Astrocyte (in vitro differentiated cells and primary cell): ENCODE results near the gene SLA2. TPM values are rescaled to one million over a fixed set of nuclear protein-coding genes. Genes with fewer than 3 reads are reported as not detected.

ENCODE experiments used
- DNase-seq: peaks from one replicate; pipeline ENCODE4 v3.0.0-alpha.2; 2010; ENCODE audit warnings: low read depth
- FAIRE-seq: peaks from 2 replicates; lab custom pipeline; 2011; peaks lifted over from hg19 to GRCh38; lab: Jason Lieb, UNC
- H2AFZ ChIP-seq: 2 replicates; pipeline ENCODE4 v1.6.0; 2012; ENCODE audit warnings: low read depth, low read length, inconsistent platforms
- H3K27ac ChIP-seq: 2 replicates; pipeline ENCODE4 v1.5.1; 2011; ENCODE audit warnings: low read depth, low read length, inconsistent platforms
- H3K27me3 ChIP-seq: 2 replicates; pipeline ENCODE4 v1.6.0; 2011; ENCODE audit warnings: low read length, inconsistent platforms; ENCODE audit not compliant: insufficient read depth
- H3K36me3 ChIP-seq: 2 replicates; pipeline ENCODE4 v1.5.1; 2011; ENCODE audit warnings: low read length, inconsistent platforms; ENCODE audit not compliant: insufficient read depth
- H3K4me1 ChIP-seq: 2 replicates; pipeline ENCODE4 v1.5.1; 2011; ENCODE audit warnings: low read length, inconsistent platforms; ENCODE audit not compliant: insufficient read depth
- H3K4me2 ChIP-seq: 2 replicates; pipeline ENCODE4 v1.6.0; 2012; ENCODE audit warnings: low read length, inconsistent platforms
- H3K4me3 ChIP-seq: 2 replicates; pipeline ENCODE4 v1.5.1; 2011; ENCODE audit warnings: low read depth, mild to moderate bottlenecking, low read length, inconsistent platforms; ENCODE audit not compliant: insufficient read depth
- H3K79me2 ChIP-seq: 2 replicates; pipeline ENCODE4 v1.6.0; 2012; ENCODE audit warnings: mild to moderate bottlenecking, low read length, inconsistent platforms; ENCODE audit not compliant: insufficient read depth
- H3K9ac ChIP-seq: 2 replicates; pipeline ENCODE4 v1.6.0; 2012; ENCODE audit warnings: mild to moderate bottlenecking, low read length, inconsistent platforms
- H3K9me3 ChIP-seq: 2 replicates; pipeline ENCODE4 v1.5.1; 2012; ENCODE audit warnings: low read depth, mild to moderate bottlenecking, low read length, inconsistent platforms; ENCODE audit not compliant: insufficient read depth
- H4K20me1 ChIP-seq: 2 replicates; pipeline ENCODE4 v1.6.0; 2012; ENCODE audit warnings: low read length, inconsistent platforms; ENCODE audit not compliant: insufficient read depth
- H3K27ac Mint-ChIP-seq: one replicate; pipeline ENCODE4 v1.8.0; 2021; ENCODE audit warnings: mild to moderate bottlenecking, mixed read lengths; ENCODE audit not compliant: unreplicated experiment
- H3K27me3 Mint-ChIP-seq: one replicate; pipeline ENCODE4 v1.8.0; 2021; ENCODE audit warnings: low read depth, mixed read lengths; ENCODE audit not compliant: unreplicated experiment
- H3K36me3 Mint-ChIP-seq: one replicate; pipeline ENCODE4 v1.8.0; 2021; ENCODE audit warnings: low read depth, mixed read lengths; ENCODE audit not compliant: unreplicated experiment
- H3K4me1 Mint-ChIP-seq: one replicate; pipeline ENCODE4 v1.8.0; 2021; ENCODE audit warnings: low read depth, mixed read lengths; ENCODE audit not compliant: unreplicated experiment
- H3K4me3 Mint-ChIP-seq: one replicate; pipeline ENCODE4 v1.8.0; 2021; ENCODE audit warnings: mild to moderate bottlenecking, moderate library complexity, mixed read lengths; ENCODE audit not compliant: unreplicated experiment
- H3K9me3 Mint-ChIP-seq: one replicate; pipeline ENCODE4 v1.8.0; 2021; ENCODE audit warnings: mild to moderate bottlenecking, mixed read lengths; ENCODE audit not compliant: unreplicated experiment
- EZH2 ChIP-seq: IDR thresholded peaks from 2 replicates; pipeline ENCODE4 v1.6.1; 2012; ENCODE audit warnings: mild to moderate bottlenecking, low read length, inconsistent platforms; ENCODE audit not compliant: insufficient read depth
- total RNA-seq: library from RNA; stranded (reverse); gene quantifications from 2 replicates; pipeline ENCODE4 v1.2.1, GENCODE V29; 2021
- TF ChIP-seq, protein P1 (sequence below): IDR thresholded peaks from 2 replicates; pipeline ENCODE4 v1.5.1; 2011; ENCODE audit warnings: low read depth, mild to moderate bottlenecking, inconsistent platforms, low read length, moderate library complexity; ENCODE audit not compliant: insufficient read depth

Gene SLA2
- total RNA-seq, 1 donor from 2014 or later, result 0.14 TPM

DNA sequence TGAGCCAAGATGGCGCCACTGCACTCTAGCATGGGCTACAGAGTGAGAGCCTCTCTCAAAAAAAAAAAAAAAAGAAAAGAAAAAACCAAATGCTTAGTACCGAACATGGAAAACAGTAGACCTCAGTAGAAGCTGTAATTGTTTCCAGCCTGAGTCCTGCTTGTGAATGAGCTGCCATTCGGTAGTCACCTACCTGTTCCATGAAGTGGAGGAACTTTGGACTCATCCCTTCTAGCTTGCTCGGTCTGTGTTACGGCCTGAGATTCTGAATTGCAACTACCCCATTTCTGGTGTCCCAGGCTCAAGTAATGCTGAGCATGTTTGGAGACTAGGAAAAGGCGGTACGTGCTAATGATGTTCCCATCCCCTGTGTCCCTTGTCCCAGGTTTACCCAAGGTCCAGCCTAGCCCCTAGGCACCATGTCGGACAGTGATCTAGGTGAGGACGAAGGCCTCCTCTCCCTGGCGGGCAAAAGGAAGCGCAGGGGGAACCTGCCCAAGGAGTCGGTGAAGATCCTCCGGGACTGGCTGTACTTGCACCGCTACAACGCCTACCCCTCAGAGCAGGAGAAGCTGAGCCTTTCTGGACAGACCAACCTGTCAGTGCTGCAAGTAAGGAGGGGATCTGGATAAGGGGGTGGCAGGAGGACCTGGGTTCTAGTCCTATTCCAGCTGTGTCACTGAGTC, 67.5 kb downstream of the SLA2 start:
- Mint-ChIP-seq H3K27me3 (no peaks in the 10 kb centered on the region), H3K4me3 (no peak overlapping the region), H3K36me3 (peaks cover 29% of the 10 kb centered on the region), H3K27ac (no peak overlapping the region), H3K4me1 (peaks cover 17% of the 10 kb centered on the region), H3K9me3 (no peaks in the 10 kb centered on the region)
- Histone ChIP-seq H3K4me2 (no peak overlapping the region), H3K27ac (no peak overlapping the region), H2AFZ (no peak overlapping the region), H3K79me2 (peaks cover 48% of the 10 kb centered on the region), H3K27me3 (no peaks in the 10 kb centered on the region), H3K9me3 (no peaks in the 10 kb centered on the region), H4K20me1 (peaks cover 59% of the 10 kb centered on the region), H3K4me3 (no peak overlapping the region), H3K9ac (no peak overlapping the region), H3K4me1 (peaks cover 12% of the 10 kb centered on the region), H3K36me3 (peaks cover 8% of the 10 kb centered on the region)
- FAIRE-seq (no peak), DNase-seq (no peak)
- TF ChIP-seq EZH2, result no peak
- TF ChIP-seq, protein P1, sequence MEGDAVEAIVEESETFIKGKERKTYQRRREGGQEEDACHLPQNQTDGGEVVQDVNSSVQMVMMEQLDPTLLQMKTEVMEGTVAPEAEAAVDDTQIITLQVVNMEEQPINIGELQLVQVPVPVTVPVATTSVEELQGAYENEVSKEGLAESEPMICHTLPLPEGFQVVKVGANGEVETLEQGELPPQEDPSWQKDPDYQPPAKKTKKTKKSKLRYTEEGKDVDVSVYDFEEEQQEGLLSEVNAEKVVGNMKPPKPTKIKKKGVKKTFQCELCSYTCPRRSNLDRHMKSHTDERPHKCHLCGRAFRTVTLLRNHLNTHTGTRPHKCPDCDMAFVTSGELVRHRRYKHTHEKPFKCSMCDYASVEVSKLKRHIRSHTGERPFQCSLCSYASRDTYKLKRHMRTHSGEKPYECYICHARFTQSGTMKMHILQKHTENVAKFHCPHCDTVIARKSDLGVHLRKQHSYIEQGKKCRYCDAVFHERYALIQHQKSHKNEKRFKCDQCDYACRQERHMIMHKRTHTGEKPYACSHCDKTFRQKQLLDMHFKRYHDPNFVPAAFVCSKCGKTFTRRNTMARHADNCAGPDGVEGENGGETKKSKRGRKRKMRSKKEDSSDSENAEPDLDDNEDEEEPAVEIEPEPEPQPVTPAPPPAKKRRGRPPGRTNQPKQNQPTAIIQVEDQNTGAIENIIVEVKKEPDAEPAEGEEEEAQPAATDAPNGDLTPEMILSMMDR, result no peak

DNA sequence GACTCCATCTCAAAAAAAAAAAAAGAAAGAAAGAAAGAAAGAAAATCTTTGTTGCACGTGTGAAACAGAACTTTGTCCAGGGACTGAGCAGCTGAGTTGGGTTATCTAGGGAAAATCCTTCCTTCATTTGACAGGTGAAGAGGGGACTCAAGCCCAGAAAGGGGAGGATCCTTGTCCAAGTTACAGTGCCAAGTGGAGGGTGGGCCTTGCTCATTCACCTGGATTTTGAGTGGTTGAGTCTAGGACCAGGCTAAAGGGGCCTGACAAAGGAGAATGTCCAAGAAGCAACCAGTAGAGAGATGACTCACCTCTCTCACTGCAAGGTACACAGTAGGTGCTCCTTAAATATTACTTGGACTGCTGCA, 69.9 kb downstream of the SLA2 start:
- Mint-ChIP-seq H3K4me1 (peaks cover 34% of the 10 kb centered on the region), H3K27ac (peak overlapping the region; percentile 44), H3K4me3 (peak overlapping the region; percentile 8), H3K27me3 (no peaks in the 10 kb centered on the region), H3K36me3 (peaks cover 21% of the 10 kb centered on the region), H3K9me3 (no peaks in the 10 kb centered on the region)
- no peak overlapping the region for H3K4me3 ChIP-seq
- no peak for TF ChIP-seq EZH2
- TF ChIP-seq, protein P1, result no peak
- peak overlapping the region; percentile 94 for H3K4me2 ChIP-seq
- no peak for DNase-seq
- no peak overlapping the region for H2AFZ ChIP-seq
- no peaks in the 10 kb centered on the region for H3K27me3 ChIP-seq
- FAIRE-seq, result no peak
- no peak overlapping the region for H3K27ac ChIP-seq
- no peaks in the 10 kb centered on the region for H3K9me3 ChIP-seq
- peaks cover 23% of the 10 kb centered on the region for H3K4me1 ChIP-seq
- peaks cover 48% of the 10 kb centered on the region for H3K79me2 ChIP-seq
- peaks cover 5% of the 10 kb centered on the region for H3K36me3 ChIP-seq
- H4K20me1 ChIP-seq, result peaks cover 53% of the 10 kb centered on the region
- no peak overlapping the region for H3K9ac ChIP-seq
